ENCODE results near the gene SPEF2. TPM values are rescaled to one million over a fixed set of nuclear protein-coding genes. Genes with fewer than 3 reads are reported as not detected.

SPEF2 gene
- total RNA-seq, 1 donor from 2014 or later, result 10.8 TPM

DNA sequence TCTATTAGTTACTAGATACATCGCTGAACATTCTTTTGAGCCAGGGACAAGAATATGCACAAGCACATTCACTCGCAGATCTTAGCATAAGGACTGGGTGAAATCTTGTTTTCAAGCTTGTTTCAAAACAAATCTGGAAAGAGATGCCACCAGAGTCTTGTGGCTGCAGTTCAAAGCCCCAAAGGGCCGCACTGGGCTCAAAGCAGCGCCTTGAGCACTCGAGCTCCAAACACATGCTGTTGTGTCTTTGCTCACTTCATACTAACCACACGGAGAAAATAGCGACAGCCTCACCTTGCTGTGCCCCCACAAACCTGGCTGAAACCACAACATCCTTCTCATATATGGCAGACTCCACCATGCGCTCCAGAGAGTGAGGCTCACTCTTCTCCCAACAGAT, 204.8 kb downstream of the SPEF2 start:
- no peaks in the 10 kb centered on the region for H3K27me3 ChIP-seq
- no peak for DNase-seq (ENCODE audit: extremely low spot score in 2 of 2)
- TF ChIP-seq POLR2AphosphoS5 (IDR thresholded peaks at IDR 0.05; ENCODE audit: insufficient read depth in 1 of 2, low read depth in 1 of 2) (no peak), POLR2A (IDR thresholded peaks at IDR 0.05) (no peak)
- no peak overlapping the region for H3K4me3 ChIP-seq
- H3K27ac ChIP-seq, result no peak overlapping the region
- H3K36me3 ChIP-seq, result no peaks in the 10 kb centered on the region
- H3K9me3 ChIP-seq, result no peaks in the 10 kb centered on the region
- intact Hi-C loops (cut with DNase I), result no loop called here
- H3K4me1 ChIP-seq, result no peaks in the 10 kb centered on the region

GRCh38 chr5:35823347-35824098, 205.9 kb downstream of the SPEF2 start:
- Histone ChIP-seq H3K4me3 (no peak overlapping the region), H3K4me1 (no peaks in the 10 kb centered on the region), H3K27me3 (no peaks in the 10 kb centered on the region), H3K27ac (no peak overlapping the region), H3K36me3 (no peaks in the 10 kb centered on the region), H3K9me3 (no peaks in the 10 kb centered on the region)
- intact Hi-C loops (cut with DNase I), result no loop called here
- no peak for DNase-seq (ENCODE audit: extremely low spot score in 2 of 2)
- TF ChIP-seq, protein P1, sequence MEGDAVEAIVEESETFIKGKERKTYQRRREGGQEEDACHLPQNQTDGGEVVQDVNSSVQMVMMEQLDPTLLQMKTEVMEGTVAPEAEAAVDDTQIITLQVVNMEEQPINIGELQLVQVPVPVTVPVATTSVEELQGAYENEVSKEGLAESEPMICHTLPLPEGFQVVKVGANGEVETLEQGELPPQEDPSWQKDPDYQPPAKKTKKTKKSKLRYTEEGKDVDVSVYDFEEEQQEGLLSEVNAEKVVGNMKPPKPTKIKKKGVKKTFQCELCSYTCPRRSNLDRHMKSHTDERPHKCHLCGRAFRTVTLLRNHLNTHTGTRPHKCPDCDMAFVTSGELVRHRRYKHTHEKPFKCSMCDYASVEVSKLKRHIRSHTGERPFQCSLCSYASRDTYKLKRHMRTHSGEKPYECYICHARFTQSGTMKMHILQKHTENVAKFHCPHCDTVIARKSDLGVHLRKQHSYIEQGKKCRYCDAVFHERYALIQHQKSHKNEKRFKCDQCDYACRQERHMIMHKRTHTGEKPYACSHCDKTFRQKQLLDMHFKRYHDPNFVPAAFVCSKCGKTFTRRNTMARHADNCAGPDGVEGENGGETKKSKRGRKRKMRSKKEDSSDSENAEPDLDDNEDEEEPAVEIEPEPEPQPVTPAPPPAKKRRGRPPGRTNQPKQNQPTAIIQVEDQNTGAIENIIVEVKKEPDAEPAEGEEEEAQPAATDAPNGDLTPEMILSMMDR (IDR thresholded peaks at IDR 0.05), result no peak
- no peak for TF ChIP-seq POLR2AphosphoS5 (IDR thresholded peaks at IDR 0.05; ENCODE audit: insufficient read depth in 1 of 2, low read depth in 1 of 2)
- no peak for TF ChIP-seq POLR2A (IDR thresholded peaks at IDR 0.05)

DNA sequence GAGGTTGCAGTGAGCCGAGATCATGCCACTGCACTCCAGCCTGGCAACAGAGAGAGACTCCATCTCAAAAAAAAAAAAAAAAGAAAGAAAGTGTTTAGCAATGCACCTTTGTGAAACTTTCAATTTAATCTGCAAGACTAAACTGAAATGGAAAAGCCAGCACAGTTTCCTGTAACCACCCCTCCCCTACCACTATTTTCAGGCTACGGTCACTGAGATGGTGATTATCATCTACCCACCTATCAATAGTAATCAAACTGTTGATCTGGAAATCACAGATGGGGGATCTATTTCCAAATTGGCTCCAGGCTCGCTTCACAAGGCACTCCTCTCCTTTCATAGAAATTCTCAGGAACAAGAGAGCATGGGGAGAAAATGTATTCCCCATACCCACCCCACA, 208.4 kb downstream of the SPEF2 start:
- intact Hi-C loops (cut with DNase I), result no loop called here
- DNase-seq (ENCODE audit: extremely low spot score in 2 of 2), result no peak
- Histone ChIP-seq H3K4me3 (no peak overlapping the region), H3K4me1 (no peaks in the 10 kb centered on the region), H3K27ac (no peak overlapping the region), H3K27me3 (no peaks in the 10 kb centered on the region), H3K9me3 (no peaks in the 10 kb centered on the region), H3K36me3 (no peaks in the 10 kb centered on the region)
- no peak for TF ChIP-seq POLR2A (IDR thresholded peaks at IDR 0.05)
- no peak for TF ChIP-seq POLR2AphosphoS5 (IDR thresholded peaks at IDR 0.05; ENCODE audit: insufficient read depth in 1 of 2, low read depth in 1 of 2)
- TF ChIP-seq, protein P1 (IDR thresholded peaks at IDR 0.05), result no peak

DNA sequence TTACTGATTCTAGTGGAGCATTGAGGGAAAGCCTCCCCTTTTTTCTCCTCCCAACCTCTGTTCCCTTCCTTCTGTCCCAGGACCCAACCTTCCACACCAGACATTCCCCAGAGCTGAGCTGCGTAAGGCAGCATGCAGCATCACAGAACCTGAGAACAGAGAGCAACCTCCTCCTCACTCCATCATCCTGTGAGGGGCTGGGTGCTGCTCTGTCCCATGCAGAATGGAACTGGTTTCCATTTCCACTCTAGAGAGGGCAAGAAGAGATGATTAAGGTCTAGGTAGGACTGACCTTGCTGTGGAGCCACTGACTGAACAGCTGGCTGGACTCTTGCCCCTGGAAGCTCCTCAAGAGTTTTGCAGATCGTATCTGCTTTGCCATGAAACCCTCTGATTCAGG, 208.9 kb downstream of the SPEF2 start:
- TF ChIP-seq POLR2A (IDR thresholded peaks at IDR 0.05) (no peak), POLR2AphosphoS5 (IDR thresholded peaks at IDR 0.05; ENCODE audit: insufficient read depth in 1 of 2, low read depth in 1 of 2) (no peak)
- TF ChIP-seq, protein P1 (IDR thresholded peaks at IDR 0.05), result no peak
- Histone ChIP-seq H3K4me3 (no peak overlapping the region), H3K27me3 (no peaks in the 10 kb centered on the region), H3K9me3 (no peaks in the 10 kb centered on the region), H3K4me1 (no peaks in the 10 kb centered on the region), H3K27ac (no peak overlapping the region), H3K36me3 (no peaks in the 10 kb centered on the region)
- DNase-seq (ENCODE audit: extremely low spot score in 2 of 2), result no peak
- intact Hi-C loops (cut with DNase I), result no loop called here

DNA sequence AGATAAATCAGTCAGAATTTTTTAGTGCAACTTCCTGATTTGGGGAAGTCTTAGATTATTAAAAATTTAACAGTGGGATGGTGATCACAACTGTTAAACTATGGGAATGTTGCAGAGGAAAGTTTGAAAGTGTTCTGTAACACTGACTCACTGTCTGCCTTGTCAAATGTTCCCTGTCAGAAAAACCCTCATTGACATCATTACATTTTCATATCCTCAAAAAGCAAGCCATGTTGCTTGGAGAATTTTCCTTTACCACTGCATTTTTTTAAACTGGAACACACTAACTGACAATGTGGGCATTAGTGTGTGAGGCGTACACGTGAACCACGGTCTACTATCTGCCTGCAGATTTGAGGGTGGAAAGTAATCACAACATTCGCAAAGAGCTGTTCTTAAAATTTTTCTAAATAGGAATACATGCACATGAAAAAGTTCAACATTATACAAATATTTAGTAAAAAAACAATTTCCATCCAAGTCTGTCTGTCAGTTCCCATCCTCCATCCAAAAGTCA, 210.5 kb downstream of the SPEF2 start:
- Histone ChIP-seq H3K27ac (no peak overlapping the region), H3K4me1 (no peaks in the 10 kb centered on the region), H3K9me3 (no peaks in the 10 kb centered on the region), H3K4me3 (no peak overlapping the region), H3K36me3 (no peaks in the 10 kb centered on the region), H3K27me3 (no peaks in the 10 kb centered on the region)
- TF ChIP-seq POLR2AphosphoS5 (IDR thresholded peaks at IDR 0.05; ENCODE audit: insufficient read depth in 1 of 2, low read depth in 1 of 2) (no peak), POLR2A (IDR thresholded peaks at IDR 0.05) (no peak)
- TF ChIP-seq, protein P1 (IDR thresholded peaks at IDR 0.05), result no peak
- intact Hi-C loops (cut with DNase I), result no loop called here
- no peak for DNase-seq (ENCODE audit: extremely low spot score in 2 of 2)

All from vagina (tissue), 2 donors.